HG03025 (cell line): ENCODE results near the gene ZNF611.
"Not testable (repeated sequence)": the region's sequence is repeated elsewhere in the genome, so short reads cannot be mapped to it uniquely, and the experiment has no call there.

Experiments
- ATAC-seq: cut with Tn5 transposase; IDR thresholded peaks from one replicate; pipeline ENCODE4 v1.9.1; 2021; ENCODE audit warnings: mild to moderate bottlenecking, moderate library complexity; ENCODE audit not compliant: unreplicated experiment, low FRiP score

Gene ZNF611

GRCh38 chr19:52734893-52735661 is at the start of gene ZNF611:
ZNF611 (minus strand) TSS chr19:52735044; CDS start chr19:52715894, 19,150 bp downstream.
- peak; percentile 65 for ATAC-seq

- ATAC-seq = not testable (repeated sequence)
Measured at GRCh38 chr19:52782864-52783263, 48.0 kb upstream of the ZNF611 start.

GRCh38 chr19:52778811-52779210 is 44.0 kb upstream of the ZNF611 start:
- no peak for ATAC-seq

GRCh38 chr19:52756447-52756846 is 21.6 kb upstream of the ZNF611 start:
- not testable (repeated sequence) for ATAC-seq

- no peak for ATAC-seq
Measured at GRCh38 chr19:52749780-52750179, 14.9 kb upstream of the ZNF611 start.

GRCh38 chr19:52748336-52748950 is 13.6 kb upstream of the ZNF611 start:
- no peak for ATAC-seq

GRCh38 chr19:52745919-52746318 is 11.1 kb upstream of the ZNF611 start:
- ATAC-seq = not testable (repeated sequence)

GRCh38 chr19:52743091-52743490 is 8.2 kb upstream of the ZNF611 start:
- ATAC-seq = no peak

- ATAC-seq = no peak
Measured at GRCh38 chr19:52742516-52742915, 7.7 kb upstream of the ZNF611 start.

GRCh38 chr19:52741951-52742485 is 7.2 kb upstream of the ZNF611 start:
- no peak for ATAC-seq

- not testable (repeated sequence) for ATAC-seq
Measured at GRCh38 chr19:52741371-52741770, 6.5 kb upstream of the ZNF611 start.

GRCh38 chr19:52739576-52739975 is 4.7 kb upstream of the ZNF611 start:
- no peak for ATAC-seq

- ATAC-seq = no peak
Measured at GRCh38 chr19:52735734-52736133, 890 bp upstream of the ZNF611 start.

- peak; percentile 38 for ATAC-seq
Measured at GRCh38 chr19:52734331-52734892, 432 bp downstream of the ZNF611 start.

- ATAC-seq = not testable (repeated sequence)
Measured at GRCh38 chr19:52726051-52726450, 8.8 kb downstream of the ZNF611 start.

- ATAC-seq = no peak
Measured at GRCh38 chr19:52725528-52725961, 9.3 kb downstream of the ZNF611 start.

- no peak for ATAC-seq
Measured at GRCh38 chr19:52724701-52725514, 9.9 kb downstream of the ZNF611 start.

GRCh38 chr19:52723907-52724598 is 10.8 kb downstream of the ZNF611 start:
- ATAC-seq = not testable (repeated sequence)

GRCh38 chr19:52722062-52723003 is 12.5 kb downstream of the ZNF611 start:
- ATAC-seq = no peak
